ENCODE results near the gene PCBD2. TPM values are rescaled to one million over a fixed set of nuclear protein-coding genes. Genes with fewer than 3 reads are reported as not detected.

PCBD2 gene
- total and polyA plus RNA-seq, 4 donors = 5.9 to 12.8 (median 10.3) TPM

- H3K4me1 ChIP-seq (ENCODE audit: control insufficient read depth in 4 of 4, insufficient read depth in 4 of 4, low read length in 3 of 4) = no peaks in the 10 kb centered on the region
- H3K9ac ChIP-seq (ENCODE audit: low read depth in 1 of 2, low read length in 2 of 2) = no peak overlapping the region
- H3K27me3 ChIP-seq (ENCODE audit: control insufficient read depth in 4 of 4, insufficient read depth in 4 of 4, low read length in 3 of 4) = no peaks in the 10 kb centered on the region
- no peak overlapping the region for H3K4me3 ChIP-seq (ENCODE audit: low read depth in 1 of 3, low read length in 3 of 3)
- 95% methylated on average over 8 of the region's 8 CpGs for WGBS
- peaks cover 1 to 17% (median 10%) of the 10 kb centered on the region in 4 donors for H3K36me3 ChIP-seq (ENCODE audit: control insufficient read depth in 4 of 4, insufficient read depth in 3 of 4, low read depth in 1 of 4, low read length in 3 of 4)
- no peak overlapping the region for H3K27ac ChIP-seq (ENCODE audit: low read depth in 1 of 2, low read length in 2 of 2)
- H3K9me3 ChIP-seq (ENCODE audit: control insufficient read depth in 4 of 4, low read length in 3 of 4) = no peaks in the 10 kb centered on the region
- TF ChIP-seq REST (IDR thresholded peaks at IDR 0.05) = no peak
- TF ChIP-seq RAD21 (IDR thresholded peaks at IDR 0.05) = no peak
- no peak for DNase-seq (ENCODE audit: low spot score)
These were observed 32.6 kb downstream of the PCBD2 start for GRCh38 chr5:134937526-134937925.

GRCh38 chr5:134938030-134938429 is 33.1 kb downstream of the PCBD2 start:
- peaks cover 1 to 17% (median 9%) of the 10 kb centered on the region in 4 donors for H3K36me3 ChIP-seq (ENCODE audit: control insufficient read depth in 4 of 4, insufficient read depth in 3 of 4, low read depth in 1 of 4, low read length in 3 of 4)
- no peak overlapping the region for H3K9ac ChIP-seq (ENCODE audit: low read depth in 1 of 2, low read length in 2 of 2)
- no peak overlapping the region for H3K4me3 ChIP-seq (ENCODE audit: low read depth in 1 of 3, low read length in 3 of 3)
- no peak for TF ChIP-seq CTCF (IDR thresholded peaks at IDR 0.05; ENCODE audit: low read depth, low read length, missing input control)
- no peak for TF ChIP-seq RAD21 (IDR thresholded peaks at IDR 0.05)
- no peak for DNase-seq (ENCODE audit: low spot score)
- H3K9me3 ChIP-seq (ENCODE audit: control insufficient read depth in 4 of 4, low read length in 3 of 4) = no peaks in the 10 kb centered on the region
- WGBS = 92% methylated on average over 6 of the region's 6 CpGs
- no peak overlapping the region for H3K27ac ChIP-seq (ENCODE audit: low read depth in 1 of 2, low read length in 2 of 2)
- no peaks in the 10 kb centered on the region for H3K27me3 ChIP-seq (ENCODE audit: control insufficient read depth in 4 of 4, insufficient read depth in 4 of 4, low read length in 3 of 4)
- no peaks in the 10 kb centered on the region for H3K4me1 ChIP-seq (ENCODE audit: control insufficient read depth in 4 of 4, insufficient read depth in 4 of 4, low read length in 3 of 4)

- WGBS = 98% methylated on average over 1 of the region's 1 CpG
- no peak overlapping the region for H3K27ac ChIP-seq (ENCODE audit: low read depth in 1 of 2, low read length in 2 of 2)
- TF ChIP-seq MAX (IDR thresholded peaks at IDR 0.05) = no peak
- TF ChIP-seq FOXA1 (IDR thresholded peaks at IDR 0.05) = no peak
- no peak for TF ChIP-seq EGR1 (IDR thresholded peaks at IDR 0.05; ENCODE audit: low read depth in 2 of 2)
- no peak for TF ChIP-seq TAF1 (conservative IDR thresholded peaks at IDR 0.05)
- no peak for TF ChIP-seq FOXA2 (IDR thresholded peaks at IDR 0.05)
- no peak for TF ChIP-seq CTCF (IDR thresholded peaks at IDR 0.05; ENCODE audit: low read depth, low read length, missing input control)
- TF ChIP-seq YY1 (IDR thresholded peaks at IDR 0.05) = no peak
- no peak for TF ChIP-seq REST (IDR thresholded peaks at IDR 0.05)
- TF ChIP-seq RAD21 (IDR thresholded peaks at IDR 0.05) = no peak
- TF ChIP-seq NR2F2 (IDR thresholded peaks at IDR 0.05) = no peak
- TF ChIP-seq RXRA (IDR thresholded peaks at IDR 0.05) = no peak
- TF ChIP-seq HNF4A (conservative IDR thresholded peaks at IDR 0.05) = no peak
- no peak for TF ChIP-seq JUND (IDR thresholded peaks at IDR 0.05)
- TF ChIP-seq ATF3 (IDR thresholded peaks at IDR 0.05) = no peak
- no peaks in the 10 kb centered on the region for H3K9me3 ChIP-seq (ENCODE audit: control insufficient read depth in 4 of 4, low read length in 3 of 4)
- H3K4me1 ChIP-seq (ENCODE audit: control insufficient read depth in 4 of 4, insufficient read depth in 4 of 4, low read length in 3 of 4) = no peaks in the 10 kb centered on the region
- no peak overlapping the region for H3K9ac ChIP-seq (ENCODE audit: low read depth in 1 of 2, low read length in 2 of 2)
- H3K36me3 ChIP-seq (ENCODE audit: control insufficient read depth in 4 of 4, insufficient read depth in 3 of 4, low read depth in 1 of 4, low read length in 3 of 4) = peaks cover 0 to 14% (median 9%) of the 10 kb centered on the region in 4 donors
- H3K4me3 ChIP-seq (ENCODE audit: low read depth in 1 of 3, low read length in 3 of 3) = no peak overlapping the region
- no peak for DNase-seq (ENCODE audit: low spot score)
- H3K27me3 ChIP-seq (ENCODE audit: control insufficient read depth in 4 of 4, insufficient read depth in 4 of 4, low read length in 3 of 4) = no peaks in the 10 kb centered on the region
These were observed 34.6 kb downstream of the PCBD2 start for GRCh38 chr5:134939500-134939899.

Data from liver (tissue), 9 donors.